SK-N-SH treated with all-trans-retinoic acid at 6 μM for 48 hours (cell line): Measurements from ENCODE around the gene NDN.

Experiments
- ATAC-seq: fragments of 200-7000 bp; cut with Tn5 transposase; 3 replicates; pipeline ENCODE4 v1.9.1; 2020; ENCODE audit warnings: mild to moderate bottlenecking, moderate library complexity
- ARNTL ChIP-seq: fragments of 450-650 bp; formaldehyde crosslinking; IDR thresholded peaks from 2 replicates; pipeline ENCODE4 v1.5.0; 2020; ENCODE audit warnings: low read depth, mild to moderate bottlenecking, moderate library complexity, borderline replicate concordance
- BACH2 ChIP-seq: fragments of 250-450 bp; sonication (Bioruptor Pico); IDR thresholded peaks from 2 replicates; pipeline ENCODE4 v1.9.0; 2021; ENCODE audit warnings: mild to moderate bottlenecking, borderline replicate concordance
- CREB5 ChIP-seq: fragments of 250-450 bp; sonication (Bioruptor Pico); IDR thresholded peaks from 2 replicates; pipeline ENCODE4 v1.5.1; 2020; ENCODE audit warnings: low read depth, mild to moderate bottlenecking, moderate library complexity
- CSDC2 ChIP-seq: fragments of 250-450 bp; sonication (Bioruptor Pico); IDR thresholded peaks from 2 replicates; pipeline ENCODE4 v1.5.0; 2020; ENCODE audit warnings: mild to moderate bottlenecking, moderate library complexity
- CSRNP3 ChIP-seq: fragments of 250-450 bp; sonication (Bioruptor Pico); IDR thresholded peaks from 2 replicates; pipeline ENCODE4 v1.5.1; 2021; ENCODE audit warnings: mild to moderate bottlenecking, moderate library complexity
- ESRRG ChIP-seq: fragments of 250-450 bp; sonication (Bioruptor Pico); IDR thresholded peaks from 2 replicates; pipeline ENCODE4 v1.6.1; 2021; ENCODE audit warnings: mild to moderate bottlenecking
- GLIS3 ChIP-seq: fragments of 250-450 bp; sonication (Bioruptor Pico); IDR thresholded peaks from 2 replicates; pipeline ENCODE4 v1.5.0; 2020; ENCODE audit warnings: mild to moderate bottlenecking, moderate library complexity
- ISL1 ChIP-seq: fragments of 250-450 bp; sonication (Bioruptor Pico); IDR thresholded peaks from 2 replicates; pipeline ENCODE4 v2.1.2; 2022; ENCODE audit warnings: mild to moderate bottlenecking, moderate library complexity
- OSR1 ChIP-seq: fragments of 250-450 bp; sonication (Bioruptor Pico); IDR thresholded peaks from 2 replicates; pipeline ENCODE4 v1.8.0; 2022; ENCODE audit warnings: moderate library complexity, mild to moderate bottlenecking, inconsistent platforms
- PATZ1 ChIP-seq: fragments of 250-450 bp; sonication (Bioruptor Pico); IDR thresholded peaks from 2 replicates; pipeline ENCODE4 v1.8.0; 2020; ENCODE audit warnings: mild to moderate bottlenecking, moderate library complexity, borderline replicate concordance
- PPARA ChIP-seq: fragments of 250-450 bp; sonication (Bioruptor Pico); IDR thresholded peaks from 2 replicates; pipeline ENCODE4 v1.5.0; 2020; ENCODE audit warnings: mild to moderate bottlenecking, borderline replicate concordance
- SNAI2 ChIP-seq: fragments of 250-450 bp; sonication (Bioruptor Pico); IDR thresholded peaks from 2 replicates; pipeline ENCODE4 v1.5.0; 2020; ENCODE audit warnings: mild to moderate bottlenecking, moderate library complexity
- TCF4 ChIP-seq: fragments of 250-450 bp; sonication (Bioruptor Pico); IDR thresholded peaks from 2 replicates; pipeline ENCODE4 v1.8.0; 2021; ENCODE audit warnings: mild to moderate bottlenecking, moderate library complexity, borderline replicate concordance
- TOX ChIP-seq: fragments of 250-450 bp; sonication (Bioruptor Pico); IDR thresholded peaks from 2 replicates; pipeline ENCODE4 v1.8.0; 2021; ENCODE audit warnings: mild to moderate bottlenecking, moderate library complexity, borderline replicate concordance
- ZFP3 ChIP-seq: fragments of 250-450 bp; sonication (Bioruptor Pico); IDR thresholded peaks from 2 replicates; pipeline ENCODE4 v1.5.0; 2020; ENCODE audit warnings: mild to moderate bottlenecking, moderate library complexity
- ZFP30 ChIP-seq: fragments of 450-650 bp; formaldehyde crosslinking; IDR thresholded peaks from 2 replicates; pipeline ENCODE4 v1.5.0; 2022; ENCODE audit warnings: mild to moderate bottlenecking, moderate library complexity
- ZNF565 ChIP-seq: fragments of 450-650 bp; formaldehyde crosslinking; conservative IDR thresholded peaks from 2 replicates; pipeline ENCODE4 v1.5.0; 2020; ENCODE audit warnings: low read depth, mild to moderate bottlenecking, moderate library complexity
- ZNF70 ChIP-seq: fragments of 450-650 bp; formaldehyde crosslinking; IDR thresholded peaks from 2 replicates; pipeline ENCODE4 v1.5.0; 2020; ENCODE audit warnings: mild to moderate bottlenecking, moderate library complexity
- TF ChIP-seq, protein P1 (sequence below): fragments of 250-450 bp; sonication (Bioruptor Pico); IDR thresholded peaks from 2 replicates; pipeline ENCODE4 v1.5.0; 2020; ENCODE audit warnings: mild to moderate bottlenecking, moderate library complexity

The NDN gene

DNA sequence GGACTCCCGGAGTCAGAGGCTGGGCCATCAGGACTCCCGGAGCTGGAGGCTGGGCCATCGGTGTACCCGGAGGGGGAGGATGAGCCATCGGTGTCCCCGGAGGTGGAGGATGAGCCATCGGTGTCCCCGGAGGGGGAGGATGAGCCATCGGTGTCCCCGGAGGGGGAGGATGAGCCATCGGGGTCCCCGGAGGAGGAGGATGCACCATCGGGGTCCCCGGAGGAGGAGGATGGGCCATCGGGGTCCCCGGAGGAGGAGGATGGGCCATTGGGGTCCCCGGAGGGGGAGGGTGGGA lies 40.2 kb downstream of the NDN start (continued):
- TF ChIP-seq, protein P1, sequence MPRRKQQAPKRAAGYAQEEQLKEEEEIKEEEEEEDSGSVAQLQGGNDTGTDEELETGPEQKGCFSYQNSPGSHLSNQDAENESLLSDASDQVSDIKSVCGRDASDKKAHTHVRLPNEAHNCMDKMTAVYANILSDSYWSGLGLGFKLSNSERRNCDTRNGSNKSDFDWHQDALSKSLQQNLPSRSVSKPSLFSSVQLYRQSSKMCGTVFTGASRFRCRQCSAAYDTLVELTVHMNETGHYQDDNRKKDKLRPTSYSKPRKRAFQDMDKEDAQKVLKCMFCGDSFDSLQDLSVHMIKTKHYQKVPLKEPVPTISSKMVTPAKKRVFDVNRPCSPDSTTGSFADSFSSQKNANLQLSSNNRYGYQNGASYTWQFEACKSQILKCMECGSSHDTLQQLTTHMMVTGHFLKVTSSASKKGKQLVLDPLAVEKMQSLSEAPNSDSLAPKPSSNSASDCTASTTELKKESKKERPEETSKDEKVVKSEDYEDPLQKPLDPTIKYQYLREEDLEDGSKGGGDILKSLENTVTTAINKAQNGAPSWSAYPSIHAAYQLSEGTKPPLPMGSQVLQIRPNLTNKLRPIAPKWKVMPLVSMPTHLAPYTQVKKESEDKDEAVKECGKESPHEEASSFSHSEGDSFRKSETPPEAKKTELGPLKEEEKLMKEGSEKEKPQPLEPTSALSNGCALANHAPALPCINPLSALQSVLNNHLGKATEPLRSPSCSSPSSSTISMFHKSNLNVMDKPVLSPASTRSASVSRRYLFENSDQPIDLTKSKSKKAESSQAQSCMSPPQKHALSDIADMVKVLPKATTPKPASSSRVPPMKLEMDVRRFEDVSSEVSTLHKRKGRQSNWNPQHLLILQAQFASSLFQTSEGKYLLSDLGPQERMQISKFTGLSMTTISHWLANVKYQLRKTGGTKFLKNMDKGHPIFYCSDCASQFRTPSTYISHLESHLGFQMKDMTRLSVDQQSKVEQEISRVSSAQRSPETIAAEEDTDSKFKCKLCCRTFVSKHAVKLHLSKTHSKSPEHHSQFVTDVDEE: no peak
- no peak for TF ChIP-seq GLIS3 (CRISPR knock-in tag)
- no peak for TF ChIP-seq TOX (CRISPR knock-in tag)
- no peak for TF ChIP-seq ZNF70 (CRISPR knock-in tag)
- TF ChIP-seq OSR1 (CRISPR knock-in tag): no peak
- no peak for TF ChIP-seq TCF4 (CRISPR knock-in tag)
- no peak for TF ChIP-seq ESRRG (CRISPR knock-in tag)

- no peak for ATAC-seq
These were observed 40.7 kb downstream of the NDN start for GRCh38 chr15:23646165-23647000.

More at GRCh38 chr15:23646165-23647000, 40.7 kb downstream of the NDN start:
- TF ChIP-seq PATZ1 (CRISPR knock-in tag): no peak
- no peak for TF ChIP-seq PPARA
- TF ChIP-seq ZFP3 (CRISPR knock-in tag): no peak
- TF ChIP-seq CREB5: no peak
- TF ChIP-seq ZNF70 (CRISPR knock-in tag): no peak
- no peak for TF ChIP-seq TOX (CRISPR knock-in tag)
- no peak for TF ChIP-seq BACH2 (CRISPR knock-in tag)
- no peak for TF ChIP-seq ZFP30 (CRISPR knock-in tag)
- no peak for TF ChIP-seq ISL1 (CRISPR knock-in tag)
- TF ChIP-seq, protein P1: no peak
- TF ChIP-seq SNAI2: no peak
- no peak for TF ChIP-seq CSRNP3 (CRISPR knock-in tag)
- TF ChIP-seq OSR1 (CRISPR knock-in tag): no peak
- TF ChIP-seq ARNTL (CRISPR knock-in tag): no peak
- no peak for TF ChIP-seq ESRRG (CRISPR knock-in tag)
- TF ChIP-seq ZNF565: no peak
- TF ChIP-seq GLIS3 (CRISPR knock-in tag): no peak
- TF ChIP-seq CSDC2 (CRISPR knock-in tag): no peak
- TF ChIP-seq, all 23 proteins: peak for 0
